Eye (tissue), 1 donor: ENCODE measurements around the gene PFKFB1.
A peak's percentile ranks its signal among the peaks of the same experiment; 100 is the strongest.

Experiments used
- DNase-seq: peaks from one replicate; pipeline ENCODE4 v3.0.0-alpha.2; 2015

PFKFB1 gene

DNA sequence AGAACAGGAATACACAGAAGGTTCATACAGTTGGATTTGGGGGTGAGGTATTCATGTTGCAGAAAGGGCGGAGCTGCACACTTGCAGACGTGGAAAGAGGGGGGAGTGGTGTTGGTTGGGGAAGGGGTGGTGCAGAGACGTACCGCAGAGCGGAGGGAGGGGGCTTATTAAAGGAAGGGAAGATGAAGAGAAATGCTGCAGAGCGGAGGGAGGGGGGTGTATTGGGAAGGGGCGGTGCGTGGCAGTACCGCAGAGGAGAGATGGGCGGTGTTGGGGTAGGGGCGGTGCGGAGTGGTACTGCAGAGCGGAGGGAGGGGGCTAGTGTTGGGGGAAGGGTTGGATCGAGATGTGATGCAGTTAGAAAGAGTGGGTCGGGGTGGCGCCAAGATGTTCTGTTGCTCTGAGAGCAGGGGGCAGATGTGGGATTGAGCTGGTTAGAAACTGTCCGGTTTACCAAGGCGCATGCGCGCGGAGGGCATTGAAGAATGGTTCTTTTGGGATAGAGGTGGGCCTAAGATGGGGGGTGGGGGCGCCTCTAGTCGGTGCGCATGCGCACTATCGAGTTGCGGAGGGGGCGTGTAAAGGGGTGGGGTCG lies 72.5 kb downstream of the PFKFB1 start:
- DNase-seq: peak; percentile 89

DNA sequence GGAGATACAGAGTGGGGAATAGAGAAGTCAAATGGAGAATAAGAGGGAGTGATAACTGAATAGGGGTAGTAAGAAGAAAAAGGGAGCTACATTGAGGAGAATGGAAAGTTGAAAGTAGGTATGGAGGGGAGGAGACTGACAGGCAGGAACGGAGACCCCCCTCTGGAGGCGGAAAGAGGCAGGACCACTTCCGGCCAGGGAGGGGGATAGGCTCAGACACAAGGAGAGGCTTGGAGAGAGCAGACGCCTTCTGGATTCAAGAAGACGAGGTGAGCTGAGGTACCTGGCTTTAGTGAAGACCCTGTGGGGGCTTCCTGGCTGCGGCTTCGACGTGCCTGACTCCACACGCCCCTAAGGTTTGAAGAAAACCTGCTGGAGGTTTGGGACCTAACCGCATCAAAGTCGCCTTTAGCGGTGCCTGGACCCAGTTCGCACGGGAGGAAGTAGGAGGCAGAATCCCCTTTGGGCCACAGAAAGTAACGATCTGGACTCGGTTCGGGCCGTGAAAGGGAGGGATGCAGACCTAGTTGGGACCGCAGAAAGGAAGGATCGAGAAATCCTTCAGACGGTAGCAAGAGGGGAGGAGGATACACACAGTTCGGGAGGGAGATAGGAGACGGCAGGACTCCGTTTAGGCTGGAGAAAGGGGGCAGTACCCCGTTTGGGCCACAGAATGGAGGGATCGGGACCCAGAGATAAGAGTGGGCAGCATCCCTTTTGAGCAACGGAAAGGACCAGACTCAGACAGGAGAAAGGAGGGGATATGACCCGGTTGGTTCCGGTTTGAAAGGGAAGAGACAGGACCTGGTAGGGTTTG lies 73.2 kb downstream of the PFKFB1 start, which contains the start of gene TRO:
Gene TRO (plus strand): TSS at position 215 of the 817 bp plus-strand sequence. CDS start 1,423 bp downstream, outside the sequence.
- DNase-seq: peak; percentile 78

DNA sequence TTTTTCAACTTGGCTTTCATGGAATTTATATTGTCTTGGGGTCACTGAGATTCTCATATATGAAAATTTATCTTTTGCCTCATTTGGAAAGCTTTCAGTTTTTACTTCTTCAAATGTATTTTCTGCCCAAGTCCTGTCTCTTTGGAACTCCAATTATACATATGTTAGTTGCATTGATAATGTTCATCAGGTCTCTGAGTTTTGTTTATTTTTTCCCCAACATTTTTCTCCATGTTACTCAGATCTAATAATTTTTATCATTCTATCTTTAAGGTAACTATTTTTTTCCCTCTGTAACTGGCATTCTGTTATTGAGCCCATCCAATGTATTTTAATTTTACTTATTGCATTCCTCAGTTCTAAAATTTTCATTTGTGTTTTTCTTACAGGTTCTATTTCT lies 84.0 kb downstream of the PFKFB1 start:
- no peak for DNase-seq

DNA sequence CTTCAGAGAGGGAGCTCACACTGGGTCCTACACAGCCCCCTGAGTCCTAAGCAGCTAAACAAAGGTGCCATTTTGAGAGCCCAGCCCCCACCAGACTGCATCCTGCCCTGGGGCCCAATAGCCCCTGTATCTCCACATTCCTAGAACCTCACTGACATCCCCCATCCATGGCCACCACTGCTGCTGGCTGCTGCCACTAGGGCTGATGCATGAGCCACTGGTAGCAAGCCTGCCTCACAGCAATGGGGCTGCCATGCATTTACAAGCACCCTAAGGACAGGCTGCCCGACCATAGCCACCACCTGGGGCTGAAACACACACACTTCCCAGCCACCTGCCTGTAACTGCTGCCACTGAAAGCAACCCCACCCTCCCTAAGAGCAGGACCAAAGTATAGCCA lies 99.8 kb downstream of the PFKFB1 start:
- DNase-seq: no peak

GRCh38 chrX:54891573-54891972 lies 102.4 kb downstream of the PFKFB1 start:
- peak; percentile 8 for DNase-seq

DNA sequence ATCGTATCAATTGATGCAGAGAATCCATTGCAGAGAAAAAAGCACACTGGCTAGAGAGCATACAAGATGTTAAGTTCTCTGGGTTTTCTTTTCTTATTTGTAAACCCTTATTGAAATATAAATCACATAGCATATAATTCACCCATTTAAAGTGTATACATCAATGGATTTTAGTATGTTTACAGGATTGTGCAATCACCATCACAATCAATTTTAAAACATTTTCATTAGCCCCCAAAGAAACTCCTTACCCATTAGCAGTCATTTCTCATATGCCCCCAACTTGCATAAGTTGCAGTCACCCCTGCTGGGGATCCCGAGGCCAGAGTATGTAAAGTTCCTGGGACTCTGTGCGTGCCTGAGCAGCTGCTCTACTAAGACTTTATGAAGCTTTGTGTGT lies 108.2 kb downstream of the PFKFB1 start:
- DNase-seq: no peak
